GM18951 (cell line): ENCODE data around the gene NOL6.
"Not testable (repeated sequence)": the region's sequence is repeated elsewhere in the genome, so short reads cannot be mapped to it uniquely, and the experiment has no call there.

Experiments
- POLR2A ChIP-seq: IDR thresholded peaks from 4 replicates; pipeline ENCODE4 v1.6.1; 2011; ENCODE audit warnings: mild to moderate bottlenecking; ENCODE audit not compliant: insufficient read length, insufficient read depth; ENCODE audit errors: extremely low read depth
- in situ Hi-C: fragments of 300-500 bp; cut with MboI; formaldehyde crosslinking; loops from one replicate; pipeline ENCODE4 v1.12.0; 2022; ENCODE audit warnings: low sequenced_read_pairs, mixed read lengths, inconsistent platforms; ENCODE audit not compliant: unreplicated experiment

NOL6 gene

GRCh38 chr9:33465596-33466564 lies 7.8 kb downstream of the NOL6 start:
- TF ChIP-seq POLR2A = no peak
- in situ Hi-C loops = no loop called here

GRCh38 chr9:33465096-33465495 lies 8.6 kb downstream of the NOL6 start:
- no peak for TF ChIP-seq POLR2A
- in situ Hi-C loops = no loop called here

- in situ Hi-C loops = no loop called here
- no peak for TF ChIP-seq POLR2A
Measured at GRCh38 chr9:33464045-33464636, 9.6 kb downstream of the NOL6 start.

DNA sequence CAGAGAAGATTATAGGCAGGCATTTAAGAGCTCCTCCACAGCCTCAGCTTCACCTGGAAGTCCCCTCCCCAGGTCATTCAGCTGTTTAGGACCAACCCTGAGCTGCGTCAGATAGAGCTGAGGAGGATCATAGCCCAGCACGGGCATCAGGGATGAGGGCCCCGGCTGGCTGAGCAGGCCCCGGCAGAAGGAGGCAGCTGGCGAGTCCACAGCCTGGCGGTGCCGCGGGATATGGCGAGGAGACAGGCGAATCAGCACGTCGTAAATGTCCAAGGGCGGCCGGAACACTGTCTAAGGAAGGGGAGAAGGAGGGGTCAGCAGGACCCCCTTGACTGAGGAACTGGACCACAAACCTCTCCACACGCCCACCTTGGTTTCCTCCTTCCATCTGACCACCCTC lies 10.6 kb downstream of the NOL6 start:
- no peak for TF ChIP-seq POLR2A
- in situ Hi-C loops = no loop called here

DNA sequence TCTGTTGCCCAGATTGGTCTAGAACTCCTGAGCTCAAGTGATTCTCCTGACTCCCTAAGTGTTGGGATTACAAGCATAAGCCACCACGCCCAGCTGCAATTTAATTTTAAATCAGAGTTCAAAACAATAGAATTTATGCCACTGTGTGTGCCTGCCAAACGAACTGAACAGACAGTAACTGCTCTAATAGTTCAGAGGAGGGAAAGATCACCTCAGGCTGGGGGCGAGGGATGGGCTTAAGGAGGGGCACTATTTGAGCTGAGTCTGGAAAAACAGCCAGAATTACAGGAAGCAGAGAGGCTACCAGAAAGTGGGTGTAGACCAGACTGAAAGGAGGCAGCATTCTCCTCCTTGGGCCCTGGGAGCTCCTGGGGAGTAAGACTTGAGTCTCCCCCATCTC lies 12.2 kb downstream of the NOL6 start:
- in situ Hi-C loops = no loop called here
- TF ChIP-seq POLR2A = no peak

GRCh38 chr9:33460854-33461253 lies 12.9 kb downstream of the NOL6 start:
- TF ChIP-seq POLR2A = no peak
- in situ Hi-C loops = no loop called here

- in situ Hi-C loops = no loop called here
- no peak for TF ChIP-seq POLR2A
Measured at GRCh38 chr9:33459115-33459514, 14.6 kb downstream of the NOL6 start.

GRCh38 chr9:33458444-33458843 lies 15.3 kb downstream of the NOL6 start:
- peak; percentile 18 for TF ChIP-seq POLR2A
- in situ Hi-C loops = no loop called here

- in situ Hi-C loops = no loop called here
- no peak for TF ChIP-seq POLR2A
Measured at GRCh38 chr9:33455945-33456344, 17.8 kb downstream of the NOL6 start.

- in situ Hi-C loops = not testable (repeated sequence)
Measured at GRCh38 chr9:33455456-33455855, 18.3 kb downstream of the NOL6 start.

DNA sequence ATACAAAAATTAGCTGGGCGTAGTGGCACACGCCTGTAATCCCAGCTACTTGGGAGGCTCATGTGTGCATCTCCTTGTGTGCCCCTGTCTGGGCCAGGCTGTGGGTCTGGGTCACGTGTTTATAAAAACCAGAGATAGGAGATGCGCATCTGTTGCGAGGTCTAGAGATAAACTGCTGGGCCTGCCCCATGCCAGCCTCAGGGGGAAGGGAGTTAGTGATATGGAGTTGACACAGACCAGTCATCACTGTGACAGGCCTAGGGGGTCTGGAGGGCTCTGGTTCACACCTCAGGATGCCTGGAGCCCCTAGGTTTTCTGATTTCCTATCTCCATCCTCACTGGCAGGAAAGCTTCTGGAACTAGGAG lies 19.1 kb downstream of the NOL6 start:
- in situ Hi-C loops = not testable (repeated sequence)

DNA sequence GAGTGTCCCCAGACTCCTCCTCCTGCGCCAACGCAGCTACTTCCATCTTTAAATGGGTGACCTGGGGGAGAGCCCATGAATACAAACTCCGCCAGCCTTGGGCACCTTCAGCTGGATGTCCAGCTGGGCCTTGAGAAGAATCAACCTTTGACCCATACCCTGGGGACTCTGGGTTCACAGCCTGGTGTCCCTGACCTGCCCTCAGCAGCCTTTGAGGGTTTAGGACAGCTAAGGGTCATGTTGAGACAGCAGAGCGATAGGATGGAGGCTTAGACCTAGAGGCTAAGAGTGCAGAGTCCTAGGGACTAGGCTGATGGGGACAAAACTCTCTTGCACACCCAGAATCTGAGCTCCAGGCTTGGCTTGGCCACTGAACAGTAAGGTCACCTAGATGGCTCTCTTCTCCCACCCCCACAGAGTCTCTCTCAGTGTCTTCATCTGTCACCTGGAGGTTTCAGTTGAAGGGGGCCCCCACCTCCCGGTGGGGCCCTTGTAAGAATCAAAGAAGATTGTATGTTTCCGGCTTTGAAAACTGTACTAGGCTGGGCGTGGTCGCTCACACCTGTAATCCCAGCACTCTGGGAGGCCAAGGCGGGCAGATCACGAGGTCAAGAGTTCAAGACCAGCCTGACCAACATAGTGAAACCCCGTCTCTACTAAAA lies 19.6 kb downstream of the NOL6 start:
- in situ Hi-C loops = no loop called here

DNA sequence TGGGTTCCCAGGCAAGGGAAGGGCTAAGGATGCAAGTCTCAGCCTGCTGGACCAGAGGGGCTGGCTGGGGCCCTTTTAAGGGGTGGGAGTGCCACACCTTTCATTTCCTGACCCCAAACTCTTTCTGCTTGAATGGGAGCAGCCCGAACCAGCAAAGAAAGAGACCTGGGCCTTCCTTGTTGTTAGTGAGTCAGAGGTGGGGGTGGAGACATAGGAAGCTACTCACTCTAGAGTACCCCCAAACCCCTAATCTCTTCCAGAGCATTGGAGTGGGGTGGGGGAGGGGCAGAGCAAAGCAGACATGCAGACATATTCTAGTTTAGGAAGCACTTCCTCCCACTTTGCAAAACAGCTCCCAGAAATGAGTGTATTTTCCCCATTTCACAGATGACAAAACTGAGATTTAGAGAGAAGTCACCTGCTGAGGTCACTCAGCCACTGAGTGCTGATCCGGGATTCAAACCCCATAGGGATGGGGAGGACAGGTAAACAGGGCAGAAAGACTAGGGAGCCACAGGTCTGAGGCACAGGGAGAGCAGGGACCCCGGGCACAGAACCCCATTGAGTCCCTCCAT lies 20.4 kb downstream of the NOL6 start:
- in situ Hi-C loops = no loop called here
- TF ChIP-seq POLR2A = no peak

More for the DNA sequence above, 19.6 kb downstream of the NOL6 start:
- TF ChIP-seq POLR2A = no peak
